ENCODE results near the gene PANK4. TPM values are rescaled to one million over a fixed set of nuclear protein-coding genes. Genes with fewer than 3 reads are reported as not detected.

Gene PANK4
- total and polyA plus RNA-seq, 8 donors, result 9.7 to 26.4 (median 11.6) TPM

GRCh38 chr1:2561898-2562895 lies 35.8 kb upstream of the PANK4 start:
- intact Hi-C loops (cut with DNase I), result no loop called here
- peak in 3 of 6 donors; percentile 25 to 69 (median 57) for DNase-seq
- H3K4me1 ChIP-seq, result no peaks in the 10 kb centered on the region
- no peak for FAIRE-seq
- TF ChIP-seq CTCF (IDR thresholded peaks at IDR 0.05), result peak in 1 of 4 donors; percentile 28
- H3K4me3 ChIP-seq, result no peak overlapping the region
- H3K36me3 ChIP-seq, result no peaks in the 10 kb centered on the region
- no peak overlapping the region for H3K27ac ChIP-seq
- 84 to 86% methylated on average over 24 of the region's 24 CpGs for WGBS, 2 donors
- ATAC-seq, result peak in 1 of 4 donors; percentile 34
- no peaks in the 10 kb centered on the region for H3K27me3 ChIP-seq
- no peaks in the 10 kb centered on the region for H3K9me3 ChIP-seq

GRCh38 chr1:2561446-2561845 lies 35.0 kb upstream of the PANK4 start:
- Histone ChIP-seq H3K9me3 (no peaks in the 10 kb centered on the region), H3K27ac (no peak overlapping the region), H3K4me1 (no peaks in the 10 kb centered on the region), H3K4me3 (no peak overlapping the region), H3K27me3 (no peaks in the 10 kb centered on the region), H3K36me3 (no peaks in the 10 kb centered on the region)
- no peak for FAIRE-seq
- TF ChIP-seq CTCF (IDR thresholded peaks at IDR 0.05), result no peak
- intact Hi-C loops (cut with DNase I), result no loop called here
- DNase-seq, result no peak
- WGBS, 2 donors, result 84 to 86% methylated on average over 11 of the region's 11 CpGs
- no peak for ATAC-seq

- no peak for ATAC-seq
Measured at GRCh38 chr1:2560299-2561073, 34.1 kb upstream of the PANK4 start.

GRCh38 chr1:2559509-2560298 lies 33.3 kb upstream of the PANK4 start:
- 84 to 89% methylated on average over 33 to 35 of the region's 35 CpGs for WGBS, 2 donors
- DNase-seq (peak in 3 of 6 donors; percentile 41 to 79 (median 56)), ATAC-seq (no peak), FAIRE-seq (no peak)
- H3K4me1 ChIP-seq, result peaks cover 0 to 4% (median 0%) of the 10 kb centered on the region in 3 donors
- no peaks in the 10 kb centered on the region for H3K27me3 ChIP-seq
- TF ChIP-seq CTCF (IDR thresholded peaks at IDR 0.05), result no peak
- H3K4me3 ChIP-seq, result no peak overlapping the region
- intact Hi-C loops (cut with DNase I), result no loop called here
- no peak overlapping the region for H3K27ac ChIP-seq
- no peaks in the 10 kb centered on the region for H3K36me3 ChIP-seq
- no peaks in the 10 kb centered on the region for H3K9me3 ChIP-seq

More at GRCh38 chr1:2560299-2561073, 34.1 kb upstream of the PANK4 start:
- Histone ChIP-seq H3K36me3 (no peaks in the 10 kb centered on the region), H3K4me1 (peaks cover 0 to 3% (median 0%) of the 10 kb centered on the region in 3 donors), H3K27ac (no peak overlapping the region), H3K4me3 (no peak overlapping the region), H3K9me3 (no peaks in the 10 kb centered on the region), H3K27me3 (no peaks in the 10 kb centered on the region)
- DNase-seq (peak in 2 of 6 donors; percentile 29 to 72), FAIRE-seq (no peak)
- TF ChIP-seq CTCF (IDR thresholded peaks at IDR 0.05), result no peak
- intact Hi-C loops (cut with DNase I), result no loop called here
- 82 to 84% methylated on average over 15 of the region's 15 CpGs for WGBS, 2 donors

Data from pancreas (tissue), 10 donors.